Left cardiac atrium (tissue), 4 donors: ENCODE results near the gene ACTR3. TPM values are rescaled to one million over a fixed set of nuclear protein-coding genes. Genes with fewer than 3 reads are reported as not detected.

Experiments used
- ATAC-seq, 2 donors: fragments of 200-7000 bp; cut with Tn5 transposase; one replicate each; pipeline ENCODE4 v1.9.1; 2020; ENCODE audit warnings: mild to moderate bottlenecking in 2 of 2, moderate library complexity in 2 of 2
- DNase-seq: peaks from one replicate; pipeline ENCODE4 v3.0.0-alpha.2; 2020
- intact Hi-C, 2 donors: fragments of 100-400 bp; cut with DNase I; formaldehyde crosslinking; loops; one replicate each; pipeline versions ENCODE4 v1.14.1 to v1.15.1; 2022 to 2023
- total RNA-seq, 2 donors: library from RNA; stranded (reverse); fragmentation: NEBNext Ultra II Directional; extraction: Animal tissue kit (Norgen Biotek cat#: 25700); gene quantifications; one replicate each; pipeline ENCODE4 v1.2.1, GENCODE V29; 2021
- donor health status: DM: no; HTN: yes; CAD: no.
- donor health status: DM: no; HTN: yes; CAD: no; lungs with severe emphysema.
- donor health status: DM: yes; HTN: yes; CAD: no.
- donor health status: Dilated cardiomyopathy.

Gene ACTR3
- total RNA-seq, 2 donors from 2014 or later: 132 to 184 TPM

DNA sequence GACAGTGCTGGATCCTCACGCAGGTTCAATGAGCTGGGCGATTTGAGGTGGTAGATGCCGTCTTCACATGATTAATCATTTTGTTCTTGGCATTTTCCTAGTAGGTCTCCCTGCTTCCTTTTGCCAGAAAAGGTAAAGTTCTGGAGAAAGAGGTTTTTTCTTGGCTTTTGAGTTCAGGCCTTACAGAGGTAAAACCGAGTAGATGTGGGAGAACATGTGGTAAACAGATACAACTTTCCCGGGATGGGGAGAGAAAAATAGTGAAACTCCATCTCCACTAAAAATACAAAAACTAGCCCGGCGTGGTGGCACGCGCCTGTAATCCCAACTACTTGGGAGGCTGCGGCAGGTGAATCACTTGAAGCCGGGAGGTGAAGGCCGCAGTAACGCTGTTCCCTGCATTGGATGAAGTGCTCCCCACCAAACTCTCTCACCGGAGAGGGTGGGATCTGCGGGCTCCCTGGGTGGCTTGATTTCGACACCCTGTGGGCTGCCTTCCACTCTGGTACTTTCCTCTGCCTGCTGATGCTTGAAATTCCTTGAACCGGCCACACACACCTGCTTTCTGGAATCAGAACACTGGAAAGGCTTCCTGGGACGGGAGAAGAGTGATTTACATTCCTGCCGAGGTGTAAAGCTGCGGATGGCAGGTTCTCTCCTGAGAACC lies 88.8 kb downstream of the ACTR3 start:
- intact Hi-C loops: loop anchor here in 1 of 2 donors (5.0 kb wide), 1 partner anchor 574 kb away; no protein-coding TSS in a partner anchor
- DNase-seq (no peak), ATAC-seq (no peak)

DNA sequence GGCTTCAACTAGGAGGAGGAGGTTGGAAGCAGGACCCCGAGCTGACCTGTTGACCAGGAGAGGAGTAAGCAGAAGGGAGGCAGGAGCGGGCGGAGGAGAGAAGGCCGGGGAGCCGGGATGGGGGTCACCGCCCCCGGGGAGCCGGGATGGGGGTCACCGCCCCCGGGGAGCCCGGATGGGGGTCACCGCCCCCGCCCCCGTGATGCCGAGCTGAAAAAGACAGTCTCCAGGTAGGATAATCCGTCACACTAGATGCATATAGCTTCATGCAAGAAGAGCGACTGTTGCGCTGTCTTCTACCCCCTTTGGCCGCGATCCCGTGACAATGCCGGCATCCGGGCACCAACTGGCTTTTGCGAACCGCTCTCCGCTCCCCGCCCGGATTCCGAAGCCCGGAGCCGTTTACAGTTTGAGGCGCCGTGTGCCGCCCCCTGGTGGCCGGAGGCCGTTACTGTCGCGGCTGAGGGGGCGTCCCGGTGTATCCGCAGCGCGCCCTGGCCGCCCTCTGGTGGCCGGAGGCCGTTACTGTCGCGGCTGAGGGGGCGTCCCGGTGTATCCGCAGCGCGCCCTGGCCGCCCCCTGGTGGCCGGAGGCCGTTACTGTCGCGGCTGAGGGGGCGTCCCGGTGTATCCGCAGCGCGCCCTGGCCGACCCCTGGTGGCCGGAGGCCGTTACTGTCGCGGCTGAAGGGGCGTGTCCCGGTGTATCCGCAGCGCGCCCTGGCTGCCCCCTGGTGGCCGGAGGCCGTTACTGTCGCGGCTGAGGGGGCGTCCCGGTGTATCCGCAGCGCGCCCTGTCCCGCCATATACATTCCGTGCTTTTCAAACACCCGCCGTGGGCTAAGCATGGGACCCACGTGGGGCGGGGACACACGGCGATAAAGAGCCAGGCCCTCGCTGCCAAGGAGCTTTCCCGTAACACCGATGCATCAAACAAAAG lies 89.6 kb downstream of the ACTR3 start:
- no peak for ATAC-seq
- intact Hi-C loops: loop anchor here in 1 of 2 donors (5.0 kb wide), 1 partner anchor 573 kb away; no protein-coding TSS in a partner anchor
- no peak for DNase-seq

DNA sequence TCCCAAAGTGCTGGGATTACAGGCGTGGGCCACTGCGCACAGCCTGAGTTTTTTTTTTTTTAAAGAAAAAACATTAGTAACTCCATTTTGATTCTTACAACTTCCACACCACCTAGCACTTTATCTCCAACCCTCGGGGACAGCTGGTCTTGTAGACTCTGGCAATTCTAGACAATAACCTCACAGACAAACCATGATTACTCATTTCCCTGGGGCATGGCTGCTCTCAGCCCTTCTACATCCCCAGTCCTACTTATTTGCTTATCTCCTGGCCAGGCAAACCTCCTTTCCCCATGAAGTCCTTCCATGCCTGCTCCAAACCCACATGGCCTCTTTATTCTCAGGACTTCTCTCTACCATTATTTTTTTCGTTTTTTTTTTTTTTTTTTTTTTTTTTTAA lies 91.1 kb downstream of the ACTR3 start:
- DNase-seq: peak; percentile 41
- peak in 1 of 2 donors; percentile 80 for ATAC-seq
- intact Hi-C loops: no loop called here

DNA sequence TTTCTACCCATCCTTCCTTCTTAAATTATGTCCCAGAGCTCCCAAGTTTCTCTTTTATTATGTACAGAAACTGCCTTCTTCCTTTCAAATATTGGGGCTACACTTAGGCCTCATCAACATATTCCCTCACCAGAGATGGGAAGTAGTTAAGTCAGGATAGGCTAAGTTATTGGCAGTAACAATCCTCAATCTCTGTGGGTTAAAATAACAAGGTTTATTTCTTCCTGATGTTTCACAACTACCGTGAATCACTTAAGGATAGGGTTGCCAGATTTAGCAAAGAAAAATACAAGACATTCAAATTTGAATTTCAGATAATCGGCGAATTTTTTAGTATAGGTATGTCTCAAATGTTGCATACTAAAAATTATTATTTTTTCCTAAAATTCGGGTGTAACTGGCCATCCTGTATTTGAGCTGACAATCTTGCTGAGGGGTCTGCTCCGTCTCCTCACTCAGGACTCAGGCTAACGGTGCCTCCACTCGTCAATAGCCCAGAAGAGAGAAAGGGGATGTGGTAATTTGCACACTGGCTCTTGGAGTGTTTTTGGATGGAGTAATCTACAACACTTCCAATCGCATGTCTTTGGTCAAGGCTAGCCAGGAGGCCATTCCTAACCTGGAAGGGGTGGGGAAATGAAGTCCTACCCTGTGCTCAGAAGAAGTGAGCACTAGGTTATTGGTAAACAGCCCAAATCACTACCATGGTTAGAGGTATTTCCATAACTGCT lies 91.7 kb downstream of the ACTR3 start:
- intact Hi-C loops: no loop called here
- peak in 1 of 2 donors; percentile 57 for ATAC-seq

DNA sequence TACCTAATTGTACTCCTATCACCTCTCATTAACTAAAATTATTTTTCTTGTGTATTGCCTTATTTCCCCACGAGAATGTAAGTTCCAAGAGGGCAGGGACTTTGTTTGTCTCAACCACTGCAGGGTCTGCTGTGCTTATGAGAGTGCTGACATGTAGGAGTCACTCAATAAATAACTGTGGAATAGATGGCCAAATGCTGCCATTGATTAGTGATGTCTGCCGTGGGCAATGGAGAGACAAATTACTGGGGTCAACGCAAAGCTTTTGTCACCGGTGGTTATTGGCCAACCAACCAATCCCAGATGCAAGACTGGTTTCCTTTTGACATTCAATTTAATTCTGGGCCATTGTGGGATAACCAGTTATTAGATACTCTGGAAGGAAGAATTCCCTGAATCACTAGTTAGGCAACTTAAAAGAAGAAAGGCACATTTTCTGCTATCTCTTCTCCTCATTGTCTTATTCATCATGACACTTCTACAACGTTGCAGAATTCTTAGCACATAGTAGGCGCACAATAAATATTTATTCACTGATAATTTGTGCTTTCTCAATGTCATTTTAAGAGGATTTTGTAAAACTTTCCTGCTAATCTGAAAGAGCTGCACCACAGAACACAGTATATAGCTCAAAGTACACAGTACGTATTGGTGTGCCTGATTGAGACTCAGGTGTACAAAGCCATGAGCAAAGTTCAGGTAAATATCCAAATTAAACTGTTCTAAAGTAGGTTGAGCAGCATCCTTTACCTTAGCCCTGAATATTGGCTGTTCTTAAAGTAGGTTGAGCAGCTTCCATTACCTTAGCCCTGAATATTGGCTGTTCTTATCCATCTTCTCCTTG lies 95.9 kb downstream of the ACTR3 start:
- ATAC-seq (no peak), DNase-seq (no peak)
- intact Hi-C loops: no loop called here

More for the DNA sequence above, 91.7 kb downstream of the ACTR3 start:
- DNase-seq: no peak

DNA sequence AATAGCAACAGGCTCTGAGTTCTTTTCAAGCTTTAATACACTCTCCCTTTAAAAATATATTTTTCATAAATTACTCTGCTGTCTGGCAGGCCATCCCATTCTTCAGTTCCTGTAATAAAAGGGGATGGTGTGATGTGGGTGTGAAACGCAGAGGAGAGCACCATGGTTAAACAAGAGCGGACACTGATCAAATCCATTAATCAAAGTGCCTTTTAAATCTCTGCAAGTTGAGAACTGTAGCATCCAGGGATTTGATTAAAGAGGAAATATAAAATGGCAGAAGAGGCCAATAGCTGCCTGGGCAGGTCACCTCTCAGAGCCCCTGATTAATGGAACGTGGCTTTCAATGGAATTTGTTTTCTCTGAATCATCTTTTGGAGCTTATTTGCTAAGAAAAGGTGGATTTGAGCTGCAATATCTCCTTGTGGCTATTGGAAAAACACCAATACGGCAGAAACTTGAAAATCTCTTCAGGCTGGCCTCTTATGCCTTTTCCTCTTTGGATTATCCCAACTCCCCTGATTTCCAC lies 96.9 kb downstream of the ACTR3 start:
- intact Hi-C loops: no loop called here
- no peak for DNase-seq
- ATAC-seq: no peak

DNA sequence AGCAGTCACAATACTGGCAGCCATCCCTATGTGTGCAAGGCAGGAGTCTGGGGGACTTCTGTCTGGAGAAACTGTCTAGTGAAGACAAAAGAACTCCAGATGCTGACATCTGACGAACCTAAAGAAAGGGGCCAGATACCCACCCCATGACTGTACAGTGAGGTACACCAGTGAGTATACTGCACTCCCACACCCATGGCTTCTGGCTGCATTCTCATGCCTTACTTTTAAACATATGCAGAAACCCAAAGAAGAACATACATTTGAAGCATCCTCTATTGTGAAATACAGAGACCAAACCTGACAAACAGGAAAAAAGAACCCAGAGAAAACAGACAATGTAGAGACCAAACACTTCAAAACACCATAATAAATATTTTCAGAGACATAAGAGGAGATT lies 102.2 kb downstream of the ACTR3 start:
- intact Hi-C loops: no loop called here
- DNase-seq (no peak), ATAC-seq (no peak)

DNA sequence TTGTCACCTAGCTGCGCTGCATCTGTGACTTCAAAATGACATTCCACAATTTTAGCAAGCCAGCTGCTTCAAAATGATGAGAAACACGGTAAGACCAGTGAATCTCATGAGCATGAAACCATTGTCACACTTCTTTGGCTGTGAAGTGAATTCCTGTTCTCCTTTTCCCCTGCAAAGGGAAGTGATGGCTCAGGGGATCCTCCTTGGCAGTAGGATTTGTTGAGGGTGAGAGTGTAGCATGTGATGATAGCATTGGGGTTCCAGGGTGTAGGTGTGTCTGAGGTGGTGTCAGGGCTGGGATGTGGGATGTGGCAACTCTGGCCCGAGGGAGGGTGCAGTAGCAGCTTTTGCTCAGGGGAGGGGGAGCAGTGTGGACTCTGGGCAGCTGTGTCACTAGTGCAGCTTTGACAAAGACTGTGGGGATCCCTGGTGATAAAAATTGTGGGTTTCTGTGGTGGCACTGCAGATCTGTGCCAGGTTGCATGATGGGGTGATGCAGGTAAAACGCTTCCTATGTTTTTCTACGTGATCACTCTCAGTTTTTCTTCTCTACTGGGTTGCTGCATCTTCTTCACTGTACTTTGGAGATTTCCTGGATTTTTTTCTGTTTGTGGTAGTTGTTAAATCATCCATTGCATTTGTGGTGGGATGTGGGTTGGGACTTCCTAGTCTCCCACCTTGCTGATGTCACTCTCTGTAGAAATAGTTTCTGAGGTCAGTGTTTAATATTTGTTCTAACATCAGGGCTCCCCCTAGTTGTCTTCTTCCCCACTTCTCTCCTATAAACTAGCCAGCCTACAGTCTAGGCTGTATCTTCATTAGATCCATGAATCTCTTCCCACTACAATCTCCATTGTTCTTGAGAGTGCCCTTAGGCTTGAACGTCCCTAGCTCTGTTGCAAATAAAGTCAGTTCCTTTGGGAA lies 107.0 kb downstream of the ACTR3 start:
- intact Hi-C loops: no loop called here
- ATAC-seq: no peak

DNA sequence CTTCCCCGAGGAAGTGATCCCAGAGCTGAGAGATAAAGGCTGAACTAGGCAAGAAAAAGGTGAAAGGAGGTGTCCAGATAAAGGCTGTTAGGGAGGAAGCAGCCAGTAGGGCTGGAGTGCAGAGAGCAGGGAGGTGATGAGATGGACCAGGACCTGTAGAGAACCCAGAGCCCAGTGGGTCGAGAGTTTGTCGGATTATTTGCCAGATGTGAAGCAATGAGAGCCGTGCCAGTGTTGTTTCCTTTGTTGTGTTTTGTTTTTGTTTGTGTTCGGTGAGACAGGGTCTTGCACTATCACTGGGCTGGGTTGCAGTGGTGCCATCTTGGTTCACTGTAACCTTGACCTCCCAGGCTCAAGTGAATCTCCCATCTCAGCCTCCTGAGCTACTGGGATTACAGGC lies 111.3 kb downstream of the ACTR3 start:
- intact Hi-C loops: no loop called here
- no peak for ATAC-seq
- DNase-seq: no peak

More for the DNA sequence above, 107.0 kb downstream of the ACTR3 start:
- no peak for DNase-seq

DNA sequence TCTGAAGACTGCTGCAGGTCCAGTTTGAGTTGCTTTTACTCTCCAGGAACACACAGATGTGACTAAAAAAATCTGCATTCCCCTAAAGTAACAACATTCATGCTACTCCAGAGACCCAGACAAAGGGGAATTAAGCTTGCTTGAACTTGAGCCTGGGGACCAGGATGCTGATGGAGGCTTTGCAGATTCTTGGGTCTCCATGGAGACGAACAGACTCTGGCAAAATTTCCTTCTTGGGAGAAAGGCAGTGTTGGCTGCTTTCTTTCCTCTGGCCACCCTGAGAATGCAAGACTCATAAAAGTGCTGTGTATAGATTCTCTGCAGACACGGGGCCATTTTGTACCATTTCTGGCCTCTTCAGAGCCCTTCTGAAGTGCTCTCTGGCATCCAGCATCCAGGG lies 112.0 kb downstream of the ACTR3 start:
- ATAC-seq: no peak
- intact Hi-C loops: no loop called here
- DNase-seq: no peak

DNA sequence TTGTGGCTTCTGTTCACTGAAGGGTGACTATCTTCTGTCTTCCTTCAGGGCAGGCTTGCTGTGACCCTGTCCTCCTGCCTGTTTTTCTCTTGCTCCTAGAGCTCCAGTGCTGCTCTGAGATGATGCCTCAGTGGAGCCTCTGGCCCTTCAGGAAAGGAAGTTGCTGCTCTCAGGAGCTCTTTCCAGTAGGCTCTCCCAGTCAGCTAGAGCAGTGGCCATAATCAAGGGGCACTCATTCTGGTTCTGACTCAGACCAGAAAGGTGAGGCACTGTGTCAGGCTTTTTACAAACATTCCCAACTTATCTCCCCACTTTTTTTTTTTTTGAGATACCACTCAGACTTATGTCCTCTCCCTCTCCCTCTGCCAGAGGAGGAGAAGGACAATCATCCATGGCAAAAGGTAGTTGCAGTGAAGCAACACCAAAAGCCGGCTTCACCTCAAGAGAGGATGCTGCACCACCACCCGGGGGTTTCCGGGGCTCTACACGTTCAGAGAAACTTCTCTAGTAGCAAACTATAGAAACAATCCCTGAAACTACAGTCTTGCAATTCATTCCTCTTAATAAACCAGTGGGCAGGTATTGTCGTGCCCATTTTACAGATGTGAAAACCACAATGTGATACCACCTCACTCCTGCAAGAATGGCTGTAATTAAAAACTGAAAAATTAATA lies 115.4 kb downstream of the ACTR3 start:
- ATAC-seq: no peak
- intact Hi-C loops: no loop called here
- no peak for DNase-seq

DNA sequence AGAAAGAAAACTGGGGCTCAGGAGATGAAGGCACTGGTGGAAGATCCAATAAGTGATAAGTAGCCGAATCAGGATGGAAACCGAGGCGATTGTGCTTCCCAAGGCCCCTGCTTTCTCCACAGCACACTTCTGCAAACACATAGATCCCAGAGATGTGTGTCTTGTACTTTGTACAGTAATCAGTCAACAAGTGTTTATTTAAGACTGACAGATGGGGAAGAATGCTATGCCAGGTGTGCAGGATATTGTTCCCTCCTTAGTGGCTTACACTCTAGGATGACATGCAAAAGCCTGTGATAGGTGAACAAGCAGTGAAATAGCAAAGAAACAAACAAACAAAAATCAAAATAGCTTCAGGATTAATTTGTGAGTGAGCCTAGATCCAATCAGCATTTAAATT lies 116.6 kb downstream of the ACTR3 start:
- no peak for ATAC-seq
- no peak for DNase-seq
- intact Hi-C loops: no loop called here

DNA sequence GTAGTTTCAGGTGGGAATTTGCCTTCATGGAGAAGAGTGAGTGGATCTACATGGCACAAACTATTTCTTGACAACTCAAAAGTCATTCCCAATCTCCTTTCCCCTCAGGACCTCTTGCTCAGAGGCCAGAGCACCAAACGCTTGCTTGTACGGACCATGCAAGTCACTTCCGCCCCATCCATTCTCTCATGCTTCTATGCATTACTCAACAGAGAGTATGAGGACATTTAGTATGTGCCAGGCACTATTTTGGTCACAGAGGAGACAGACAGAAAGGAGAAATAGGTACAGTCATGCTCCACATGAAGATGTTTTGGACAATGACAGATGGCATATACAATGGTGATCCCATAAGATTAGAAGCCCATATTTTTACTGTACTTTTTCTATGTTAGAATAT lies 117.5 kb downstream of the ACTR3 start:
- ATAC-seq (no peak), DNase-seq (no peak)
- intact Hi-C loops: no loop called here

DNA sequence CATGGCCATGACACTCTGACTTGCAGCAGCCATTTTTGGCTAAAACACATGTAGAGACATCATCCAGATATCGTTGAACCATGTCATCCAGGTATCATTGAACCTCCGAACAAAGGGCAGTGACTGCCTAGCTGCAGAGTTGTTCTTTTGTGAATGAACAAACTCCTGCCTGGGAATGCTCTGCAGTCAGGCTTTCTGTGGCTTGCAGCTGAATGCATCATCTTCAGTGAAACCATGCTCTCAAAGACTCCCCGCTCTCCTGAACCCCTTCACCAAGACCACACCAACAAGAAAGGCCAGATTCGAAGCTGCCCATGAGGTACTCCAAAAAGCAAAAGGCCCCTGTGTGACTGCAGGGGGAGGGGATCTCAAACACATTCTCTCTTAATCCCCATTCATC lies 118.8 kb downstream of the ACTR3 start:
- DNase-seq (no peak), ATAC-seq (no peak)
- intact Hi-C loops: no loop called here

DNA sequence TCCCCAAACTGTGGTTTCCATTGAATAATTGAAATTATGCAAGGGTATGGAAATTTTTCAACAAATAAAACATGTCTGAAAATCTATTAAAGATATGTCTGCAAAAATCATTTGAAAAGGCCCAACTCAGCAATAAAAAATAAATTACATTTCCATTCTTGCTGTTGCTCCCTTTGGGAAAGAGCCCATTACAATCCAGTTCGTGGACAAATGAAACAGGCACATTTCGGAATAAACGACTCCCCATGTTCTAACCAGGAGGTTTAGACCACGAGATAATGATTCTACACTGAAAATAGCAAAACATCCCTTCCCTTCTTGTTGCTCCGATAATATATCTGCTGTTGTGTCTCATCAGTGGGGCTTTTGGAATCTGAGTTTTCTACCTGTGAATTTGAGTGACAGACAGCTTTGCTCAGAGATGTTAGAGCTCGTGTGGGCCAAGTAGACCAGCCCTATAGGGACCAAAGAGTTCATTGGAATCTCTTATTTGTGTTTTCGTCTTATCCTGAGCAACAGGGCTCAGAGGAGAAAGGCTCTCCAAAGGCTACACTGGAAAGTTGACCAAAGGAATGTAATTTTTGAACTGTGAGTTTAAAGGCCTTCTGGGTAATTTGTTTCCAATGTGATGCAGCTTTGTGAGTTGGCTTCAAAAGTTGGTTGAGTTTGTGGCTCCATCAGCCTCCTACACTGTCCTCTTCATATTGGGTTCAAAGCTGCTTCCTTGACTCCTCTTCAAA lies 119.5 kb downstream of the ACTR3 start:
- DNase-seq (no peak), ATAC-seq (no peak)
- intact Hi-C loops: no loop called here

DNA sequence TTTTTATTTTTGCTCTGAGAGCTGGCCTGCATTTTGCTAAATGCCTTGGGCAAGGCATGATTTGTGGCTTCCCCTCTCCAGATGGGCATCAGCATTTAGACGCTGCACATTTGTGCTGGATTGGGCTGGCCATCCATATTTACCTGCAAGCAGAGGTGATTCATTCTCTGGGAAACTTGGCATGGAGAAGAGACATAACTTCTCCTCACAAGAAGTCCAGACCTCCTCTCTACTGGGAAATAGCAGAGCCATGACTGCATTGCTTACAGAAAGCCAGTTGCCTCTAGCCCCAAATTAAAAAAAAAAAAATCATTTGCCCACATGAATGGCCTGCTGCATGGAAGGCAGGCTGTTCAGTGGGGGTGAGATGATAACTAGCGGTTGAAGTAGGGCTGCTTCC lies 120.1 kb downstream of the ACTR3 start:
- intact Hi-C loops: no loop called here
- DNase-seq (no peak), ATAC-seq (no peak)
